KBM-7 (cell line): ENCODE measurements around the gene NKX1-1.
"Not testable (repeated sequence)": the region's sequence is repeated elsewhere in the genome, so short reads cannot be mapped to it uniquely, and the experiment has no call there.

Experiments used
- DNase-seq: peaks from one replicate; pipeline ENCODE4 v3.0.0-alpha.2; 2015
- in situ Hi-C: fragments of 300-500 bp; cut with MboI; formaldehyde crosslinking; loops from 2 replicates; pipeline ENCODE4 v1.14.3; 2020; ENCODE audit warnings: low sequenced_read_pairs, low pct_unique_long_range_greater_than_20kb, mixed read lengths

The NKX1-1 gene

DNA sequence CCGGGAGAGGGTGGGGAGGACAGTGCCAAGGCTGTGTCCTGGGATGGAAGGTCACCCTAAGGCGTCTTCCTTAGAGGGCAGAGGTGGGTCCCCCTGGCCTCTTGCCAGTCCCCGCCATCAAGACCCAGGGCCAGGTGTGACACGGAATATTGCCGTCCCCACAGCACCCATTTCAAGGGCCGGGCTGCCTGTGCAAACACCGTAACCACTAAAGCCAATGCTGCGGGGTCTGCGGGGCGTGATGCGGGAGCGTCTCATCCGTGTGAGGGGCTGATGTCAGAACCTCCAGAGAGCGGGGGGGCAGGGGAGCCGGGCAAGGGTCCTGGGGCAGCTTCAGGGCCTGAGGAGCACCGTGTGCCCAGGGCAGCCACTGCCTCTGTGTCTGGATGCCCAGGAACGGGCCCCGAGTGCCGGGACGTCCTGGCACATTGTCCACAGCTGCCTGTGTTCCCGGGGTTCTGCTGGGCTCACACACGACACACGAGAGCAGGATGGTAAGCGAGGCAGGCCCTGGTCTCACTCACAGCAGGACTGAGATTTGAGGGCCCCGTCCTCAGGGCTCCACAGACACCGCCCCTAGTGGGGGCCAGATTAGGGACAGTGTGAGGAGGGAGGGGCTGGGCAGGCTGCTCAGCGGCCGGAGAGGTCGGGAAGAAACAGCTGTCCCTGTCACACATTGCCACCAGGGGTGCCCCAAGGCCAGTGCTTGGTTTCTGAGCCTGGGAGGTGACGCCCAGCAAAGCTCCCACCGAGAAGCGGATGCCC, 29.2 kb downstream of the NKX1-1 start:
- in situ Hi-C loops = no loop called here
- no peak for DNase-seq

DNA sequence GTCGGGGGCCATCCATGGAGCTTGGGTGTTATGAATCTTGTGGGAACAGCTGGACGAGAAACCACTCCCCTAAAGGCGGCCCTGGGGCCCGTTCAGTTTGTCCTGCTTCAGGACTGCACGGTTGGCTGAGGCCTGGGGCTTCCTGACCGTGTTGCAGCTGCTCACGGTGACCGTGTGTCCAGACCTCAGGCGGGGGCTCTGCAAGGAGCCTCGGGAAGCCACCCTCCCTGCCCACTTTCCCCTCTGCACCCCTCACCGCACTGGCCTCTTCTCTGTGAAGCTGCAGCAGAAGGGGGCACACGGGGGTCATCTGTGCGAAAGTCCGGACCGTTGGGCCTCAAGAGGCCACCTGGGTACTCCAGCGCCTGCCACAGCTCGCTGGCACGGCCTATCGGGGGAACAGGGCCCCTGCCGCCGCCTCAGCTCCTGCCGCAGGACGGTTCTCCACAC, 29.8 kb downstream of the NKX1-1 start:
- no peak for DNase-seq
- in situ Hi-C loops = no loop called here

DNA sequence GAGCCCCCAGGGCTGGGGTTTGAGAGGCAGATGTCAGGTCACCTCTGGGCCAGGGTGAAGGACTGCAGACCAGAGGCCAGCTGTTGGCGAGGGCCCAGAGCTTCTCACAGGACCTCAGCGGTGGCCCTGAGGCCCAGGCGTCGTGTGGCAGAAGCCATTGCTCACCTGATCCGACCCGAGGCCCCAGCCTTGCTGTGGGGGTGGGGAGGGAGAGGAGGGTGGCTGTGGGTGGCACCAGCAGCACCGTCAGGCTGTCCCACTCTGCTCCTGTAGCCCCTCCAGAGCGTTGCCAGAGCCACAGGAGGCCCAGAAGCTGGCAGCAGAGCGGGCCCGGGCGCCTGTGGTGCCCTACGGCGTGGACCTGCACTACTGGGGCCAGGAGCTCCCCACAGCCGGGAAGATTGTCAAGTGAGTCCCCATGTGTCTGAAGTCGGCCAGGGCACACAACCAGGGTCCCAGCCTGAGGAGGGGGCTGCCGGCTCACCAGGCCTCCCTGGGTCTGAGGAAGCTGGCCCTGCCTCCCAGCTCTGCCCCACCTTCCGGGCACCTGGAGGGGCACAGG, 30.4 kb downstream of the NKX1-1 start:
- in situ Hi-C loops = no loop called here
- DNase-seq = no peak

DNA sequence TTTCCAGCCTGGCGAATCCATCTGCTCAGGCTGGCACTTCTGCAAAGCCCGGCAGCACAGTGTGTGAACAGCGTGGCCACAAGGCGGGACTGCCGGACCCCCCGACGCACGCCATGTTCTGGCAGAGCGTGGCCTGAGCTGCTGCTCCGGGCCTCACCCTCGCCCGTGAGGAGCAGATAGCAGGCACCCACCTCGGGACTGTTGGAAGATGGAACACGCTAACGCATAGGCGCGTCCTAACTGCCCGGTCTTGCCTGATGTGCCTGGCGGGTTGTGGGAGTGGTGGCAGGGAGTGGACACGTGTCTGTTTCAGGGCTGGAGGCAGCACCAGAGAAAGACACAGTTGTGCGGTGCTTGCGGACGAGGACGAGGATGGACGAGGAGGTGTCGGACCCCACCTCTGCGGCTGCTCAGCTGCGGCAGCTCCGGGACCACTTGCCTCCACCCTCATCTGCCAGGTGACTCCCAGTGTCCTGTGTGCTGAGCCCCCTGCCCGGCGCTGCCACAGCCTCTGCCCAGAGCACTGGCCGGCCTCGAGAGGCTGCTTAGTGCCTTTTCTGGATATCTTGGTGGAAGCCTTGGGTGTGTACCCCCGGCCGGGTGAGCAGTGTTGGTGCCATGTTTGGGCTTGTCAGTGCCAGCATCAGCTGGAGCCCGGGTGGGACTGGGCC, 31.1 kb downstream of the NKX1-1 start:
- DNase-seq = no peak
- in situ Hi-C loops = no loop called here

DNA sequence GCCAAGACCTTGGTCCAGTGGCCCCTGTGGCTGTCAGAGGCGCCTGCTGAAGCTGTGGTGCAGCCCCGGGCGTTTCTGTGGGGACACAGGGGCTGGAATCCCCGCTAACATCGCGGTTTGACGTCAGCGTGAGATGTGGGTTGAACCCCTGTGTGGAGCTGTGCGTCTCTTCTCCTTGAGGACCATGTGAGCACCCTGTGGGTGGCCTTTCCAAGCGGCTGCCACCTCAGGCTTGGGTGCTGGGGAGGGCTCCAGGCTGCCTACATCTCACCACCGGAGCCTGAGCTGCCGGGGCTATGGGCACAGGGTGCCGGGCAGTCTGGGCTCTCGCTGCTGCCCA, 31.6 kb downstream of the NKX1-1 start:
- in situ Hi-C loops = no loop called here
- DNase-seq = no peak

DNA sequence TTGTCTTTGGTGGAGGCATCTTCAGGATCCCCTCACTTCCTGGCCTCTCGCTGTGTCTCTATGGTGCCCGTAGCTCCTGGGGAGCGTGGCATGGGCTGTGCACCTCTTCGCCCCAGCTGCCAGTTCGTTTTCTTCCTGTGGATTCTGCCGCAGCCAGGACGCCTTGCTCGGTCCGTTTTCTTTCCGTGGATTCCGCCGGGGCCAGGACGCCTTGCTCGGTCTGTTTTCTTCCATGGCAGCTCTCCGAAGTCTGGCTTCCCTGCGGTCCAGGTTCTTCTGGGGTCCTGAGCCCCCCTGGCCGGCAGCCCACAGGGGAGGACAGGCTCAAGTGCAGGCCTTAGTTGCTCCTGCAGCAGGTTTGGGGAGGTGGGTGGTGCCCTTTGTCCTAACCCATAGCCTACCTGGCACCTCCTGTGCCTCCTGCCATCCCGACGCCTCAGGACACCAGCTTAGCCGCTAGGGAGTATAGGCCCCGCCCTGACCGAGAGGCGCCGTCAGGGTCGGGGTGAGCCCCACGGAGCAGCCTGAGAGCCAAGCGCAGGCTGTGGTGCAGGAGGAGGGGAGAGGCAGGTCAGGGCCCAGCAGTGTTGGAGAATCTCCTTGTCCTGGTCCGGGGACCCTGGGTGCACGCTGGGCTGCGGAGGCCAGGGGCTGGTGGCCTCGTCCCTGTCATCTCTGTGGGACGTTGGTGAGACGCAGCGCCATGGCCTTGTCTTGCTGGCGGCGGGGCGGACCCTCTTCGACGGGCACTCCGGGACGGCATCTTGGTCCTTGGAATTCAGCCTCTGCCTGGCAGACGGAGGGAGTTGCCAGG, 32.1 kb downstream of the NKX1-1 start:
- DNase-seq = no peak
- in situ Hi-C loops = no loop called here

DNA sequence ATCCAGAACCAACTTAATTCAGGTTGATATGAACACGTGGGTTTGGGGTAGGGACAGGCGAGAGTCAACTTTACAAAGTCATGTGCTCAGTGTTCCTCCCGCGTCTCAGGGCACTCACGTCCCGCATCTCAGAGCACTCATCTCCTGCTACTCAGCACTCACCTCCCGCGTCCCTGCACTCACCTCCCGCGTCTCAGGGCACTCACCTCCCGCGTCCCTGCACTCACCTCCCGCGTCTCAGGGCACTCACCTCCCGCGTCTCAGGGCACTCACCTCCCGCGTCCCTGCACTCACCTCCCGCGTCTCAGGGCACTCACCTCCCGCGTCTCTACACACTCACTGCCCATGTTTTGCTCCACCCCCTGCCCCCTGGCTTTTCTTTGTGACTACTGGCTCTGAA, 33.7 kb downstream of the NKX1-1 start:
- DNase-seq, in situ Hi-C loops: not testable (repeated sequence)

DNA sequence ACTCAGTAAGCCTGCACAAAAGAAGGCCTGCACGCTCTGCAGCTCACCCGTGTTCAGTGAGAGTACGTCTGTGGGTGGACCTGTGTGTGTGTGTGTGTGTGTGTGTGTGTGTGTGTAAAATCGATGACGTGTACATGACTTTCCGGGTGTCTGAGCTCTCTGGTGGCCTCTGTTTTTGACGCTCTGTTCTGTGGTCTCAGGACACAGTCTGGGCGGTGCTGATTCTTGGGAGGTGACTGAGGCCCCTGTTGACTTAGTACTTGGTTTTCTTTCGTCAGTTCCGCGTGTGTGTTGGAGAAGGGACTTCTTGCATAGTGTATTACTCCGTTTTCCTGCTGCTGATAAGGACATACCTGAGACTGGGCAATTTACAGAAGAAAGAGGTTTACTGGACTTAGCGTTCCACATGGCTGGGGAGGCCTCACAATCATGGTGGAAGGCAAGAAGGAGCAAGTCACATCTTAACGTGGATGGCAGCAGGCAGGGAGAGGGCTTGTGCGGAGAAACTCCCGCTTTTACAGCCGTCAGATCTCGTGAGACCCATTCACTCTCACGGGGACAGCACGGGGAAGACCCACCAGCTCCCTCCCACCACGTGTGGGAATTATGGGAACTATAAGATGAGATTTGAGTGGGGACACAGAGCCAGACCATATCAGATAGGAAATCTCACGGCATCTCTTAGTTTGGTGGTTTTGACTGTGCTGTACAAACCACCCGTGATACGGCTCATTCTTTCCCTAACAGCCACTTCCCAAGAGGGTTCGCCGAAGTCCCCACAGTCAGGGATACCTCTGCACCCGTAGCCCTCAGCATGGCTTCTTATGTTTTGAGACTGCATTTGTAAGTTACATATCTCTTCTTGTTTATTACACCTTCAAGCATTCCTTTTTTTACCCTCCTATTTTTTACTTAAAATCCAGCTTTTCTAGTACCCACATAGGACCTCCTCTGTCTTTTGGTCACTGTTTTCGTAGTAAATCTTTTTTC, 34.8 kb downstream of the NKX1-1 start:
- in situ Hi-C loops = no loop called here
- no peak for DNase-seq

DNA sequence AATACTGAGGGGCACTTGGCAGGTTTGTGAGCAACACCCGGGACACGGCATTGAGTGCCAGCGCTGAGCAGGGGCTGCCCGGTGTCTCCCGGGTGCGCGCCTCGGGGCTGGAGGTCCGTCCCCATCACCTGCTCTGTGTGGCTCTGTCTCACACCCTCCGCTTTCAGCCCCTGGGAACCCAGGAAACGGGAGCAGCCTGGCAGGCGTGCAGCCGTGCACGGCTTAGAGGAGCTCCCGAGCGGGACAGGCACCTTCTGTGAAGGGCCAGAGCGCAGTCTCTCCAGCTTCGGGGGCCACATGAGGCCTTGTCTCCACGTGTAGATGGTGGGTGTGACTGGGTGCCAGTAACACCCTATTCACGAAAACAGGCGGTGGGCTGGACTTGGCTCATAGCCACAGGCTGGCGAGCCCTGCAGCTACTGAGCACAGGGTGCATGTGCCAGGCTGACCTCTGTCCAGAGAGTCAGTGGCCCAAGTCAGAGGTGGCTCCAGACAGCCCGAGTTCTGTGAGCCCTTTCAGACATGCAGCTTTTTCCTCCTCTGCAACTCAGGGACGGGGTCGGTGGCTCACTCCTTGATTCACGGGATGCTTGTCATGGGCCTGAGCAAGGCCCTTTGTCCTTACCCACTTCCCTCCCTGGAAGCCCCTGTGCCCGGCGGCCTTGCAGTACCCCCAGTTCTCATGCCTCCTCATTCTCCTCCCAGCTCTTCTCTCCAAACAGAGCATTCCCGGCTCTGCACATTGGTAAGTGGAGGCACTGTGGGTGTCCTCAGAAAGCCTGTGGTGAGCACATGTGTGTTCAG, 35.7 kb downstream of the NKX1-1 start:
- in situ Hi-C loops = no loop called here
- no peak for DNase-seq

DNA sequence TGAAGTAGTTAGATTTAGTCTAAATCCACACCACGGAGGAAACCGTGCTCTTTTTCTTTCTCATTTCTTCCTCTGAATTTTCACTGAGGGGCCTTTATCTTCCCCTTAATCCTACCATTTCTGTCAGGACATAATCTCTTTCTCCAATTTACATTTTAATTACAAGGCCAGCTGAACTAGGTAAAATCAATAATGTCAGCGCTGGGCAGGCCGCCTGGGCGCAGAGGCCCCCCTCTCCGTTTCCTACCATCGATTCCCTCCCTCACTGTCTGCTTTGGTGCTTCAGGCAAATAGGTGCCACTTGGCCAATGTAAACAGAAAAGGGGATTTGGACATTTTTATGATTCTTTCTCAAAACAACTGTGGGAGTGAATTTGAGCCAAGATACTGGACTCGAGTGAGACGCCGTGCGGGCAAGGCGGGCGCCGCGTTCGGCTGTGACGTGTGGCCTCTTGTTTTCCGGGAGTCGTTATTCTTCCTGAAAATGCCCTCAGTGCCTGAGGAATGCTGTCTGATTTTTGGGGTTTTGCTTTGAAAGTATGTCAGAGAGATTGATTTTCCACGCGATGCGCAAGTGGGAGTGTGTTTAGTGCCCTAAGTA, 36.7 kb downstream of the NKX1-1 start:
- in situ Hi-C loops = no loop called here
- no peak for DNase-seq

DNA sequence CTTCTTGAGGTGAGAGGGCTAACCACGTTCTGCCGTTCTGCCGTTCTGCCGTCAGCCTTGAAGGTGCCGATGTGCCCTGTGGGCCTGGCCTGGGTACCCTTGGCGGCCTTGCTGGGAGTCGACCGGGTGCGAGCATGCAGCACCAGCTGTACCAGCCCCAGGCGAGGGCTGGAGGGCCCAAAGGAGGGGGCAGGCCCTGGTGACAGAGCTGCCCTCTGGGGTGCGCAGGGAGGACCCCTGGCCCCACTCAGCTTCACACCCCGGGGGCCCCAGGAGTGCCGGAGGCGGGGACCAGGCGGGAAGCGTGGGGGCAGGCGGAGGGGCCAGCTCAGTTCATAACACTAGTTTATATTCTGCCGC, 37.2 kb downstream of the NKX1-1 start:
- no peak for DNase-seq
- in situ Hi-C loops = no loop called here

DNA sequence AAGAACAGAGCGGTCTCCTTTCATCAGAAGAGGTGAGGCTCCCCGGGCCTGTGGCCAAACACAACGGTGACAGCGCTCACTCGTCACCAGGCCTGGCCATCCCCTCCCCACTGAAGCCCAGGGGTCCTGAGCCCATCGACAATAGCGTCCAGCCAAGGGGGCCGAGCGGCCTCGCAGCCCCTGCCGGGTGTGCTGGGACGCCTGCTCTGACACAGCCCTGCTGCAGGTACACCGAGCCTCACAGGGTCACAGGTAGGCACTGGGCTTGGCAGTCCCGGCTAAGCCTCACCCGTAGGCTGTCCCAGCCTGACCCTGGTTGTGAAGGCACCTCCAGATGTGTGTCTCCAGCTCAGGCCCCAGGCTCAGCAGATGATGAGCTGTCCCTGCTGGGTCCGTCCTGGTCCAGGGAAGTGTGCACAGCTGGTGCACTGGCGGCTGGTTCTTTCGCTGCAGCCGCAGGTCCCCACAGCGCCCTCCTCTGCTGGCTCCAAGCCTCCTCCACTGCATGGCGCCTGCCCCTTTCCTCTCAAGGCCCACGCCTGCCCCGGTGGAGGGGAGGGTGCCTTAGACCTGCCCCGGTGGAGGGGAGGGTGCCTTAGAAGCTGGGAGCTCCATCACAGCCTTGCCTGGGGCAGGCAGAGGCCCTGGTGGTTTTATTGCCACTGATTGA, 37.7 kb downstream of the NKX1-1 start:
- no peak for DNase-seq
- in situ Hi-C loops = no loop called here

DNA sequence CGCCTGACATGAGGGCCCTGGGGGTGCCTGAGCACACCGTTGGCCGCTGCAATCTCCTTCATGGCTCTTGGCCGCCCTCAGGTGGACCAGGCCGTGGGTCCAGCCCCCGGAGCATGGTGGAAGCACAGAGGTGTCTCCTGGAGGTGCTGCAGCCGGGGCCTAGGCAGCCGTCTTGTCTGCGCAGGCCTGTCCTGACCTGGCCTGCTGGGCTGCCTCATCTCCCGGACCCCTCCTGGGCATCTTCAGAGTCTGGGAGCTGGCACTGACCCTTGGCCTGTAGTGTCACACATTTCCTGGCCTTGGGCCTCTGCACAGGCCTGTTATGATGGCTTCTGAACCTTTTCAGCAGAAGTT, 38.3 kb downstream of the NKX1-1 start:
- DNase-seq = no peak
- in situ Hi-C loops = no loop called here

DNA sequence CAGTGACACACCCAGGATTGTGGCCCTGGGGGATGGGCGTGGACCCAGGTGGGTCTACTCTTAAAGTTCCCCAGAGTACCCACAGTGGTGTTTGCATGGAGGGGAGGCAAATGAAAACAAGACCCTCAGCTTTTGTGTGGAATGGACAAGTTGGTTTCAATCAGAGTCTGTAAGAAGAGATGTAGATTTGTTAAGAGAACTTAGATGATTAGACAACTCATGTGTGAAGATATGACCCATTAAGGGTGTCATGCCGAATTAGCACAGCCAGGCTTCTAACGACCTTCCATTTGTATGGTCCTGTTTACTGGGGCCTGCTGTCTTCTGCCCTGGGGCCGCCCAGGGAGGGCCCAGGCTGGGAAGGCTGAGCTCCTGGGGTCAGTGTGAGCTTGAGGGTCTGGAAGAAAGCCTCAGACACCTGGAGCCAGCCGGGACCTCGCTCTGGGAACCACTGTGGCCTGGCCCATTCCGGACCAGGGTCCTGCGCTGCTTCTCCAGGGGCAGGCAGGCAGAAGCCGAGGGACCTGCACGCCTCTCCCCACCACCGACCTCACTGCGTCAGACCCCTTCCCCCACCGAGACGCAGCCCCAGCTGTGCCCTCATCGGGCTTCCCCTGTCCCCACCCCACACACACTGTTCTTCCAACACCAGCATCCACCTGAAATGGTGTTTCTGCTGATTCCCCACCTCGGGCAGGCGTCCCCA, 38.9 kb downstream of the NKX1-1 start:
- in situ Hi-C loops = no loop called here
- DNase-seq = no peak

DNA sequence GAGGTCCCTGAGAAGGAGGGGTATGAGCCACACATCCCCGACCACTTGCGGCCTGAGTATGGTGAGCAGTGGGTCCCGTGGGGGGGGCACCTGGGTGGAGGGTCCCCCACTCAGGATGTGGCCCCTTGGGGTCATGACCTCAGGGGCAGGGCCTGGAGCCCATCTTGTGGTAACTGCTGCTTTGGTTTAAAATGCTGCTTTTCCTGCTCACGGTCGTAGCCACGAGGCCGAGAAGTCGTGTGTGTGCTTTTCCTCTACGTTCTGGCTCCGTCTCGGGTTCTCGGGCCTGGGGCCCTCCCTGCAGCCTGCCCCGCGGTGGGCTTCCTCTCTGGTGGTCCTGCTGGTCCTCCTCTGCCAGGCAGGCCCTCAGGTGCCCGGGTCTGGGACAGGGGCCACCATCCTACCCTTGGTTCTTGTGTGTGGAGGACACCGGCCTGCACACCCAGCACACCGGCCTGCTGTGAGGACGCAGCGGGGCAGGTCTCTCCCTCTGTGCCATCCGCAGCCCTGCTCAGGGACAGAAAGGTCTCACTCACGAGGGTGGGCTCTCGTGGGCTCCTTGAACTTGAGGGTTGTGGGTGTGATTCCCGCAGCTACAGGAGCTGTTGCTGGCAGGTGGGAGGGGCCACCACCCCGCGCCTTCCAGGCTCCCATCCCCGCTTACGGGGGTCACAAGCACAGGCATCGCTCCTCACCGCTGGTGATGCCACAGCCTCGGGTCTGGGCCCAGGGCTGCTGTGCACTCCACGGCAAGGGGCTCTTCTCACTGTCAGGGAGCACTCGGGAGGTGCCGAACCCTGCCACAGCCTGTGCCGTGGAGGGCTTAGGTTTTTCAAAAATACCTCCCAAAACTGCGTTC, 39.6 kb downstream of the NKX1-1 start:
- no peak for DNase-seq
- in situ Hi-C loops = no loop called here
